H1 (cell line): ENCODE measurements around the gene FMN2. TPM values are rescaled to one million over a fixed set of nuclear protein-coding genes. Genes with fewer than 3 reads are reported as not detected.

ENCODE experiments used
- ATF3 ChIP-seq: IDR thresholded peaks from 2 replicates; pipeline ENCODE4 v1.6.1; 2011; ENCODE audit warnings: low read depth, mild to moderate bottlenecking, low read length; ENCODE audit not compliant: insufficient read depth
- BCL11A ChIP-seq, 2 experiments: IDR thresholded peaks; one replicate each; pipeline ENCODE4 v1.6.1; 2011; ENCODE audit warnings: low read depth in 2 of 2, low read length in 2 of 2, mild to moderate bottlenecking in 2 of 2
- CBX5 ChIP-seq: fragments of 300-800, 300-1000 bp; sonication (generic); IDR thresholded peaks from 2 replicates; pipeline ENCODE4 v1.7.1; 2016; ENCODE audit warnings: antibody characterized with exemption, low read length, low read depth
- CHD7 ChIP-seq: fragments of 300-600 bp; sonication (generic); IDR thresholded peaks from 2 replicates; pipeline ENCODE4 v1.7.1; 2012; ENCODE audit warnings: low read length, moderate library complexity, mild to moderate bottlenecking, inconsistent platforms; ENCODE audit not compliant: insufficient replicate concordance
- GABPA ChIP-seq: IDR thresholded peaks from 2 replicates; pipeline ENCODE4 v1.6.1; 2011; ENCODE audit warnings: mild to moderate bottlenecking, low read length, moderate library complexity, borderline replicate concordance; ENCODE audit not compliant: insufficient read depth
- KDM5A ChIP-seq: fragments of 200-600 bp; IDR thresholded peaks from 2 replicates; pipeline ENCODE4 v1.7.1; 2012; ENCODE audit warnings: mild to moderate bottlenecking, low read length, inconsistent platforms, mixed read lengths
- SAP30 ChIP-seq: fragments of 300-600 bp; sonication (generic); IDR thresholded peaks from 2 replicates; pipeline ENCODE4 v1.7.1; 2012; ENCODE audit warnings: low read length, moderate library complexity, mild to moderate bottlenecking, inconsistent platforms; ENCODE audit not compliant: insufficient read depth, insufficient replicate concordance
- SP4 ChIP-seq: IDR thresholded peaks from 2 replicates; pipeline ENCODE4 v1.6.1; 2012; ENCODE audit warnings: low read length, inconsistent platforms
- YY1 ChIP-seq: IDR thresholded peaks from 2 replicates; pipeline ENCODE4 v1.6.1; 2011; ENCODE audit warnings: low read depth, mild to moderate bottlenecking, low read length
- ZNF274 ChIP-seq: IDR thresholded peaks from 2 replicates; pipeline ENCODE4 v1.7.0; 2012; ENCODE audit warnings: low read length, borderline replicate concordance; ENCODE audit errors: extremely low read depth
- polyA plus RNA-seq, 7 experiments: library from polyadenylated mRNA; depleted of rRNA in 3 of 7; stranded (reverse) in 5 of 7; unstranded in 2 of 7; fragments of >200 nt in 5 of 7; fragments of 200-250 nt in 2 of 7; gene quantifications; 1 replicate in 5 of 7; 2 replicates in 1 of 7; 4 replicates in 1 of 7; pipeline versions ENCODE4 v1.2.1 to v1.2.3, GENCODE V29; 2011 to 2013; ENCODE audit warnings: missing spikeins in 2 of 7, mixed read lengths in 2 of 7
- total RNA-seq: library from RNA; stranded (reverse); fragmentation: NEBNext Ultra II Directional; extraction: Animal tissue kit (Norgen Biotek cat#: 25700); gene quantifications from 2 replicates; pipeline ENCODE4 v1.2.1, GENCODE V29; 2021

FMN2 gene
- total and polyA plus RNA-seq, 2 of the 8 experiments (the other 6 are each of a cell fraction or from before 2014, with no cell fraction given): 0.83 to 2.0 TPM

DNA sequence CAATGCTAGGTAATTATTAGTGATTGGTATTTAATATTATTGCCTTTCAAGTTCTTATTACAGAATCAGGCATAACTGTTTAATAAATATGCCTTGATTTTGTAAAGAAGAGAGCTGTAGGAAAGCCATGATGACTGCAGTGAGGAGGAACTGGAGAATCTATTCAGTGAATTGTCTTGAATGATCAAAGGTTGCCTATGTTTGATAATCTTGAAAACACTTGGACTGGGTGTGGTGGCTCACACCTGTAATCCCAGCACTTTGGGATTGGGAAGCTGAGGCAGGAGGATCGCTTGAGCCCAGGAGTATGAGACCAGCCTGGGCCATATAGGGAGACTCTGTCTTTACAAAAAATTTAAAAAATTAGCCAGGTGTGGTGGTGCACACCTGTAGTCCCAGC, 42.4 kb downstream of the FMN2 start (continued):
- no peak for TF ChIP-seq CHD7
- no peak for TF ChIP-seq SP4
- no peak for TF ChIP-seq SAP30
- TF ChIP-seq BCL11A (IDR thresholded peaks at IDR 0.05; ENCODE audit: low read depth in 2 of 2, low read length in 2 of 2): no peak
- TF ChIP-seq ZNF274: no peak
- TF ChIP-seq CBX5: no peak
- TF ChIP-seq GABPA: no peak
- TF ChIP-seq KDM5A: no peak
- no peak for TF ChIP-seq ATF3
- no peak for TF ChIP-seq YY1
